Measurements from ENCODE around the gene CDC42EP3. TPM values are rescaled to one million over a fixed set of nuclear protein-coding genes. Genes with fewer than 3 reads are reported as not detected.

CDC42EP3 gene
- total RNA-seq, 1 experiment from 2014 or later = 50.8 TPM

DNA sequence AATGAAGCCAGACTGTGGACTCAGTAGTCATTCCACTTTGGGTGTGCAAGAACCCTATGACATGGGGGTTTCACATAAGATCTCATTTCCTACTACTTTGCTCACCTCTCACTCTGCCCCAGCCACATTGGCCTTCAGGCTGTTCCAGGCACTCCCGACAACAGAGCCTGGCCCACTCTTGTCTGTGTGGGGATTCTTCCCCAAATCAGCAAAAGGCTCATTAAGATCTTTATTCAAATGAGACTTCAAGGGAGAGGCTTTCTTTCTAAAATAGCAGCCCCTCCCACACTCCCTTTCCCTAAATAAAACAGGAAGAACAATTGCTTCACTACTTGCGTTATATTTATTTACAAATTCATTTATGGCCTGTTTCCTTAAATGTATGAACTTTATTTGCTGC lies 3.5 kb upstream of the CDC42EP3 start:
- Histone ChIP-seq H3K27ac (no peak overlapping the region), H3K9me3 (replicated peaks) (0 out of 2 replicates have a peak, but pooled peaks cover 5% of the 10 kb centered on the region), H3K4me3 (no peak overlapping the region), H3K4me1 (replicated peaks) (peaks cover 39% of the 10 kb centered on the region), H3K27me3 (replicated peaks) (no peaks in the 10 kb centered on the region), H3K36me3 (peaks cover 16% of the 10 kb centered on the region)
- no peak for DNase-seq (ENCODE audit: low read depth in 1 of 2, low spot score in 2 of 2)

DNA sequence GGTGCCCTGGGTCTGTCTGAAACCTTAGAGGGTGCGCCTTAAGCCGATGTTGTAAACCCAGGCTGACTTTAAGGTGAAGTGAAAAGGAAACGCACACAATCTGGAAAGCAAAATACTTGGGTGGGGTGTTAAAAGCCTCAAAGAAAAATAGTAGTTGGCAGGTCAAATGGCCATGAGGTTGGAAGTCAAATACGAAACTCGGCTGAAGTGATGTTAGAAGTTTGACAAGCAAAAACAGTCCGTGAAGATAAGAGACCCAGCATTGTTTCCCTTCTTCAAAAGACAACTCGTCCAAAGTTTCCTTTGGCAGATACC lies 1.4 kb upstream of the CDC42EP3 start:
- no peak for DNase-seq (ENCODE audit: low read depth in 1 of 2, low spot score in 2 of 2)
- H3K36me3 ChIP-seq = peaks cover 35% of the 10 kb centered on the region
- H3K4me3 ChIP-seq = peak overlapping the region; percentile 96
- H3K9me3 ChIP-seq (replicated peaks) = 0 out of 2 replicates have a peak, but pooled peaks cover 5% of the 10 kb centered on the region
- H3K27ac ChIP-seq = peak overlapping the region; percentile 15; the same call in 1 of the 2 replicates
- H3K4me1 ChIP-seq (replicated peaks) = peaks cover 54% of the 10 kb centered on the region
- H3K27me3 ChIP-seq (replicated peaks) = no peaks in the 10 kb centered on the region

DNA sequence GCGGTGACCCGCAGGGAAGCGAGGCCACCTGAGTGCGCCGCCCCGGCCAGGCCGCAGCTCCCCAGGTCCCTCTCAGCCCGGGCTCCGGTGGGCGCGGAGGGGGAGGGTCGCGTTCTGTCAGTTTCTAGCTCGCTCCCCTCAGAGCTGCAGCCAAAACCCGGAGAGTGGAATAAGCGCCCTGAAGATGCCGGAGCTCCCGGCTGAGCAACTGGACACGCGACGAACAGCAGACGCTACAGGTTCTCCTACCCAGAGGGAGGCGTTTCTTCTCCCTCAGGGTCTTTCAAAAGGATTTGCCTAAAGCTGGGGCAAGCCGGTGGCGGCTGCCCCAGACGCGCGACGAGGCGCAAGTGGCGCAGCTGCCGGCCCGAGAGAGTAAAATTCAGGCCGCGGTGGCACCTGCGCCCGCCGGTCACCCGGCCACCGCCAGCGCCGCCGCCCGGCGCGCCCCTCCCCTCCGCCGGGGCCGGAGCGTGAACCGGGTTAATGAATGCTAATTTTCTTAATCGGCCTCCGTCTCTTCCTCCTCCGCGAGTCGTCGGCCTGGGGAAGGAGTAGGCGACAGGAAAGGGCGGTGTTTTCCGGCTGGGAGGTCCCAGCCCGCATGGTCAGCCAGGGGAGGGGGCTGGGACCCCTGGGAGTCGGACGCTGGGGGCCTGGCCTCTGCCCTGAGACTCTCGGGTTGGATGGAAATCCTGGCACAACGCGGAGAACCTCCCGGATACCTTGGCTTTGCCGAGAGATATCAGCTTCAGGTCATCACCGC lies 845 bp upstream of the CDC42EP3 start:
- peak overlapping the region; percentile 68 for H3K27ac ChIP-seq
- H3K36me3 ChIP-seq = peaks cover 40% of the 10 kb centered on the region
- 0 out of 2 replicates have a peak, but pooled peaks cover 5% of the 10 kb centered on the region for H3K9me3 ChIP-seq (replicated peaks)
- H3K4me3 ChIP-seq = peak overlapping the region; percentile 96
- H3K4me1 ChIP-seq (replicated peaks) = peaks cover 54% of the 10 kb centered on the region
- peak; percentile 85 to 90 for DNase-seq (ENCODE audit: low read depth in 1 of 2, low spot score in 2 of 2)
- no peaks in the 10 kb centered on the region for H3K27me3 ChIP-seq (replicated peaks)

DNA sequence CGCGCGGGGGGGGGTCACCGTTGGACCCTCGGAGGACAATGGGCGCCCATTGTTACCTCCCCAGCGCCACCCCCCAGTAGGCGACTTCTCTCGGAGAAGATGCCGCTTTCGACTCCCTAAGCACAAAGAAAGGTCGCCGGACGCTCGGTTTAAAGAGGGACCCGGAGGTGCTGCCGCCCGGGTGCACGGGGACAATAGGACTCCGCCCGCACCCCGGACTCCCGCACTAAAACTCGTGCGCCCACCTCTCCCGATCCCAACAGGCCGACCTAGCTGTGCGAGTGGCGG lies 318 bp upstream of the CDC42EP3 start:
- Histone ChIP-seq H3K27me3 (replicated peaks) (no peaks in the 10 kb centered on the region), H3K4me1 (replicated peaks) (peaks cover 50% of the 10 kb centered on the region), H3K9me3 (replicated peaks) (0 out of 2 replicates have a peak, but pooled peaks cover 5% of the 10 kb centered on the region), H3K27ac (peak overlapping the region; percentile 68), H3K36me3 (peaks cover 45% of the 10 kb centered on the region), H3K4me3 (peak overlapping the region; percentile 96)
- DNase-seq (ENCODE audit: low read depth in 1 of 2, low spot score in 2 of 2) = peak in 1 of 2 experiments; percentile 51

DNA sequence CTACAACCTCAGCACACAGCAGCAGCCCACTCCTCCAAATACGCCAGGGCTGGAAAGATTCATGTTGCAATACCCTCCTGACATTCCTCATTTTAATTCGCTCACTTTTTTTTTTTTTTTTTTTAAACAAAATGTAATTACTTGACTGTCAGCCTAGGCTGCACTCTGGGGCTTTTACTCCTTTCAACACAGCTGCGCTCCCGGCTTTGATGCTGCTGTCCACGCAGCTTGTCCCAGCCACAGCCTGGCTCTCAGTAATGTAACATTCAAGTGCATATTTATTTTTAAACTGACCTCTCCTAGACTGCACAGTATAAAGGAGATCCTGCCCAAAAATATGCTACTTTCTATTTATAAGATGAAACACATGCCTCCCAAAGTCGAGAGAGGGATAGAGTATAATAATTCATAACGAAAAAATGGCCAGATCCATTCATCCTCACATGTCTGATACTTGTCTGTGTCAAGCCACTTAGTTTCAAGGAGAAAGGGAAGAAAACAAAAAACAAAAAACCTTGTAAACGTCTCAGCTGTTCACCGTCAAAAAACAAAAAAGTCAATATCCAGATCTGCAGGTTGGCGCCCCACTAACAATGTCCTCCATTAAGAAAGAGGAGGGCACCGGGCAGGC lies 949 bp downstream of the CDC42EP3 start:
- H3K4me3 ChIP-seq = peak overlapping the region; percentile 96

DNA sequence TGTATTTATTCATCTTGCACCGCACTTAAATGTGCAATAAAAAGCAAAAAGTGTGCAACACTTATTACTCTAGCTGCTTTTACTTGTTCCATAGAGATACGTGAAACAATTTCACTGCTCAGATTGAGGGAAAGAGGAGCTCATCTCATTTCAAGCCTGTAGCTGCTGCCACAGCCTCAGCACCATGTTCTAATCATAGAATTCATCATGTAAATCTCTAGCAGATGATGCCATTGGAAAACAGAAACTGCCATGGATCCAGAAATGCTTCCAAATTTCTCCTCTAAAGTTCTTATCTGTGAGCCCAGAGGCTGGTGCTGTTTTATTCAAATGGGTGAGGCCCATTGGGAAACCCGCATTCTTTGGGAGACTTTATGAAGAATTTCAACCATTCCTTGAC lies 2.0 kb downstream of the CDC42EP3 start:
- no peak for DNase-seq (ENCODE audit: low read depth in 1 of 2, low spot score in 2 of 2)

More for the DNA sequence above, 949 bp downstream of the CDC42EP3 start:
- Histone ChIP-seq H3K27ac (peak overlapping the region; percentile 52), H3K9me3 (replicated peaks) (0 out of 2 replicates have a peak, but pooled peaks cover 5% of the 10 kb centered on the region), H3K36me3 (peaks cover 58% of the 10 kb centered on the region), H3K27me3 (replicated peaks) (no peaks in the 10 kb centered on the region), H3K4me1 (replicated peaks) (peaks cover 38% of the 10 kb centered on the region)
- DNase-seq (ENCODE audit: low read depth in 1 of 2, low spot score in 2 of 2) = no peak

DNA sequence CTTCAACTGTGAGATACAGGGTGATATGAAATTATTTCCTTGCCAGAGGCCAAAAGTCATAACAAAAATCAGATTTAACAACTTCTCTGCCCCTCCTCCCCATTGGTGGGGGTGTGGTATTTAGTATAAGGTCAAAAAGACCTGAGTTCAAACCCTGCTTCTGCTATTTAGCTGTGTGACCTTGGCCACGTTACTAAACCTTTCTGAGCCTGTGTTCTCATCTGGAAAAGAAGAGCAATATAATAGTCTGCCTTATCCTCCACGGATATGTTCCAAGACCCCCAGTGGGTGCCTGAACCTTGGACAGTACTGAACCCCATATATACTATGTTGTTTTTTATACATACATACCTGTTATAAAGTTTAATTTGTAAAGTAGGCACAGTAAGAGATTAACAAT lies 3.7 kb downstream of the CDC42EP3 start:
- Histone ChIP-seq H3K27ac (no peak overlapping the region), H3K4me3 (no peak overlapping the region), H3K36me3 (peaks cover 84% of the 10 kb centered on the region), H3K27me3 (replicated peaks) (no peaks in the 10 kb centered on the region), H3K4me1 (replicated peaks) (peaks cover 27% of the 10 kb centered on the region), H3K9me3 (replicated peaks) (0 out of 2 replicates have a peak, but pooled peaks cover 5% of the 10 kb centered on the region)
- DNase-seq (ENCODE audit: low read depth in 1 of 2, low spot score in 2 of 2) = no peak

More for the DNA sequence above, 2.0 kb downstream of the CDC42EP3 start:
- Histone ChIP-seq H3K36me3 (peaks cover 67% of the 10 kb centered on the region), H3K4me3 (peak overlapping the region; percentile 96), H3K27me3 (replicated peaks) (no peaks in the 10 kb centered on the region), H3K9me3 (replicated peaks) (0 out of 2 replicates have a peak, but pooled peaks cover 5% of the 10 kb centered on the region), H3K4me1 (replicated peaks) (peaks cover 30% of the 10 kb centered on the region), H3K27ac (no peak overlapping the region)

DNA sequence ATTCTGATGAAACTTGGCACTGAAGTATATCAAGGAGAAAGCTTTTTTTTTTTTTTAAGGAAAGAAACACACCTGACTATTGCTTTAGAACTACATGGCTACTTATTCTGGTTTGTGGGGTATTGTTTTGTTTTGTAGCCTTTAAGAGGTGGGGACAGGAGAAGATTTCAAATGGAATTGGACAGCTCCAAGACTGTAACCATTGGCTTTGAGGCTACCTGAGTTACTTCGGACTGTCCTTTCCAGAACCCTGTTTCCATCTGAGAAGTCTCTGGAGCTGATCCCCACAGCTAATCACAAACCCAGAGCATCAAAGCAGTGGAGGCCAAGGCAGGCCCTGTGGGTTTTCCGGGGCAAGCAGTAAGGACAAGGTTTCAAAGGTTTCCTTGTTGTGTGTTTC lies 4.7 kb downstream of the CDC42EP3 start:
- Histone ChIP-seq H3K27ac (no peak overlapping the region), H3K36me3 (peaks cover 87% of the 10 kb centered on the region), H3K27me3 (replicated peaks) (no peaks in the 10 kb centered on the region), H3K4me3 (no peak overlapping the region), H3K9me3 (replicated peaks) (0 out of 2 replicates have a peak, but pooled peaks cover 5% of the 10 kb centered on the region), H3K4me1 (replicated peaks) (peaks cover 24% of the 10 kb centered on the region)
- DNase-seq (ENCODE audit: low read depth in 1 of 2, low spot score in 2 of 2) = no peak

DNA sequence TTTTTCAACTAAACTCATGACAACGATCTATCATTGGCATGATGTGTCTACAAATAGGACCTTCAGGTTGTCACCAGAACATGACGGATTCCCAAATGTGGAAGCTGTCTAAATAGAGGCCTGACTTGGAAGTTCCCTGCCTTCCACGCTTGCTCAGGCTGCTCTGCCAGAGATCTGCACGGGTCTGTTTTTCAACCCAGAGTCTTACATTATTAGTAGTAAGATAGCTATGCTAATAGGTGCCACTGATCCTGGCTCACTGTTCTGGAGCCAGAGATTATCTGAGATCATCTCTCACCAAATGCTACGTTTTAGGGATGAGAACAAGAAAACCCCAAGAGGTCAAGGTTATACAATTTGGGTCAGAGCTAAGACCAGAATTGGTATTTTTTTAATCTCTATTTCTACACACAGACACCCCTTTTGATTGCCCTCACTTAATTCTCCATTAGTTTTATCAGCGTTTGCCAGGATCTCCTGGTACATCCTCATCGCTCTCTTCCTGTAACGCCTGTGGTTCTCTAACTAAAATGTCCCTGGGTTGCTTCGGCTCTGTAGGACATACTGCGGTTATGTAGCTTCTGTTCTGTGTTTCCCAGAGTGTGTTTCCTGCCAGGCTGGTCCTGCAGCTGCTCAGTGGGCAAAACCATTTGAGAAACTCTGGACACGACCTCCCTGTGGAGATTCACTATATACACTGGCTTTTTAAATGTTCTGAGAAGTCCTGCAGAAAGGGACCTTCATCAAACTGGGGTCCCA lies 5.7 kb downstream of the CDC42EP3 start:
- DNase-seq (ENCODE audit: low read depth in 1 of 2, low spot score in 2 of 2) = no peak
- no peaks in the 10 kb centered on the region for H3K9me3 ChIP-seq (replicated peaks)
- H3K36me3 ChIP-seq = peaks cover 88% of the 10 kb centered on the region
- no peak overlapping the region for H3K4me3 ChIP-seq
- peaks cover 18% of the 10 kb centered on the region for H3K4me1 ChIP-seq (replicated peaks)
- no peaks in the 10 kb centered on the region for H3K27me3 ChIP-seq (replicated peaks)
- H3K27ac ChIP-seq = no peak overlapping the region

DNA sequence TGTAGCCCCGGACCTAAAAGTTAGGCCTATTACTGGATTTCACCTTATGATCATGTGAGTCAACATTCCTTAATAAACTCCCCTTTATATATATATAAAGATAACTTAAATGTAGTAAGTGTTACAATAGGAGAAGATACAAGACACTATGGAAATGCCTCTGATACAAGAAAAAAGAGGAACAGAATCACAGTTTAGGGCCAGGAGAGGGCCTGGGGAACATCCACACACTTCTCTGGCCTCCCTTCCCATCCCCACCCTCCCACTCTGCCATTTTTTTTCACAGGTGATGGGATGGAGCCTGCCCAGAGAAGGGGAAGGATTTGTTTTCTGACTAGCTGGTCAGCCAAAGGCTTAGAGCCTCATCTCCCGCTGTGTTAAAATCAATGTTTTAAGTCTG lies 6.4 kb downstream of the CDC42EP3 start:
- DNase-seq (ENCODE audit: low read depth in 1 of 2, low spot score in 2 of 2) = no peak
- H3K27me3 ChIP-seq (replicated peaks) = no peaks in the 10 kb centered on the region
- no peaks in the 10 kb centered on the region for H3K9me3 ChIP-seq (replicated peaks)
- H3K4me3 ChIP-seq = no peak overlapping the region
- H3K27ac ChIP-seq = no peak overlapping the region
- H3K36me3 ChIP-seq = peaks cover 85% of the 10 kb centered on the region
- peaks cover 21% of the 10 kb centered on the region for H3K4me1 ChIP-seq (replicated peaks)

DNA sequence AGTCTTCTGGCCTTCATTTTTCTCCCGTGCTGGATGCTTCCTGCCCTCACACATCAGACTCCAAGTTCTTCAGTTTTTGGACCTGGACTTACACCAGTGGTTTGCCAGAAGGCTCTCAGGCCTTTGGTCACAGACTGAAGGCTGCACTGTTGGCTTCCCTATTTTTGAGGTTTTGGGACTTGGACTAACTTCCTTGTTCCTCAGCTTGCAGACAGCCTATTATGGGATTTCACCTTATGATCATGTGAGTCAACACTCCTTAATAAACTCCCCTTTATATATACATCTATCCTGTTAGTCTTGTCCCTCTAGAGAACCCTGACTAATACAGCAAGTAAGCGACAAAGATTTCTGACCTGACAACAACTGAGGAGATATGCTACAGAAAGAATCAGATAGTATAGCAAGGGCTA lies 7.2 kb downstream of the CDC42EP3 start:
- Histone ChIP-seq H3K27ac (no peak overlapping the region), H3K36me3 (peaks cover 79% of the 10 kb centered on the region), H3K9me3 (replicated peaks) (no peaks in the 10 kb centered on the region), H3K4me1 (replicated peaks) (peaks cover 21% of the 10 kb centered on the region), H3K27me3 (replicated peaks) (no peaks in the 10 kb centered on the region), H3K4me3 (no peak overlapping the region)
- no peak for DNase-seq (ENCODE audit: low read depth in 1 of 2, low spot score in 2 of 2)

DNA sequence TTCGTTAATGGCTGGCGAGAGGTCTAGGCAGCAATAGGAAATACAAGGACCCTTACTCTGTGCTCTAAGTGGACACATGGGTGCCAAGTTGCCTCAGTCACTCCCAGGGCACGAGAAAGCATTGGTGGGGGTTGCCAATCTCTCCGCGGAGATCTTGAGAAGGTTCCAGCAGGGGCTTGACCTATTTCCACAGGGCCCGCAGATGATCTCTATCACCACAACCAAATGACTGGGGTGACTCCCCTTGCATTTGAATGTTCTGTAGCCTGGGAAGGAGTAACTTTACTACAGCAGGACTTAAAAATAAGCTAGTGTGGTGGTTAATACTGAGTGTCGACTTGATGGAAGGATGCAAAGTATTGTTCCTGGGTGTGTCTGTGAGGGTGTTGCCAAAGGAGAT lies 8.1 kb downstream of the CDC42EP3 start:
- H3K27me3 ChIP-seq (replicated peaks) = no peaks in the 10 kb centered on the region
- H3K27ac ChIP-seq = no peak overlapping the region
- no peak for DNase-seq (ENCODE audit: low read depth in 1 of 2, low spot score in 2 of 2)
- peaks cover 76% of the 10 kb centered on the region for H3K36me3 ChIP-seq
- H3K9me3 ChIP-seq (replicated peaks) = no peaks in the 10 kb centered on the region
- peaks cover 22% of the 10 kb centered on the region for H3K4me1 ChIP-seq (replicated peaks)
- no peak overlapping the region for H3K4me3 ChIP-seq

DNA sequence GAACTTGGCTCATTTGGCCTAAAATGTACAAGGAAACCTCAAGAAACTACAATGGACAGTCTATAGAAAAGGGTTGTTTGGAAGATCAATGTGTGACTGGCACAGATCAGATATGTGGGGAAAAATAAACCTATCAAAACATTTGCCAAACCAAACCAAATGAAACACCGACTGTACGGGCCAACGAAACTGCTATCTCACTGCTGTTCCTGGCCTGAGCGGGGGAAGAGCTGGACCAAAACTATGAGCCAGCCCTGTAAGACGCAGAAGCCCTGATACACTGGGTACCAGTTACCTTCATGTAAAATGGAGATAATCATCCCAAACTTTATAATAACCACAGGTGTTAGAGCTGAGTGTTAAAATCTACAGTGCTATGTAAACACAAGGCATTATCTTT lies 11.7 kb downstream of the CDC42EP3 start:
- DNase-seq (ENCODE audit: low read depth in 1 of 2, low spot score in 2 of 2) = no peak
- H3K9me3 ChIP-seq (replicated peaks) = no peaks in the 10 kb centered on the region
- H3K4me3 ChIP-seq = no peak overlapping the region
- H3K27ac ChIP-seq = no peak overlapping the region
- no peaks in the 10 kb centered on the region for H3K27me3 ChIP-seq (replicated peaks)
- peaks cover 68% of the 10 kb centered on the region for H3K36me3 ChIP-seq
- peaks cover 57% of the 10 kb centered on the region for H3K4me1 ChIP-seq (replicated peaks)

DNA sequence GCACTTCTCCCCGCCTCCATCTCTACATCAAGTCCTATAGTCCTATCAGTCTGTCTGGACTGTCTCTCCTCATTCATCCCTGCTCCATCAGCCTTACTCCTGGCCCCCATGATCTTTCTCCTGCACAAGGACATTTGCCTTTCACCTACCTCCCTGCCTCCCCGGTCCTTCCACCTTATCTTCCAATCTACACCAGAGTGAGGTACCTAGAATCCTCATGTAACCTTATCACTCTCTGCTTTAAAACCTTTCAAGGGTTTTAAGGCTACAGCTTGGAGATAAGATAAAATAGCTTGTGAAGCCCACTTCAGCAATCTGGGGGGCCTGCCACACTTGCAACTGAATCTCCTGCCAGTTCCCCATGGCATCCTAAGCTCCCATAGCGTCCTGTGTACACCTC lies 12.8 kb downstream of the CDC42EP3 start:
- Histone ChIP-seq H3K4me1 (replicated peaks) (peaks cover 67% of the 10 kb centered on the region), H3K27ac (peak overlapping the region; percentile 11; the same call in 1 of the 2 replicates), H3K36me3 (peaks cover 65% of the 10 kb centered on the region), H3K4me3 (no peak overlapping the region), H3K9me3 (replicated peaks) (no peaks in the 10 kb centered on the region), H3K27me3 (replicated peaks) (no peaks in the 10 kb centered on the region)
- DNase-seq (ENCODE audit: low read depth in 1 of 2, low spot score in 2 of 2) = no peak
